AG04450 (cell line): ENCODE data around the gene RPGRIP1. TPM values are rescaled to one million over a fixed set of nuclear protein-coding genes. Genes with fewer than 3 reads are reported as not detected.
"Not testable (repeated sequence)": the region's sequence is repeated elsewhere in the genome, so short reads cannot be mapped to it uniquely, and the experiment has no call there.

Experiments
- CTCF ChIA-PET: fragments of 300-600, 350-600 bp; formaldehyde crosslinking; extraction: SDS; loops from one replicate; lab custom pipeline; 2022; ENCODE audit warnings: antibody characterized with exemption, inconsistent platforms; lab: Charles Lee
- POLR2A ChIA-PET: fragments of 350-600 bp; formaldehyde crosslinking; extraction: SDS; loops from one replicate; lab custom pipeline; 2021; ENCODE audit warnings: antibody characterized with exemption, inconsistent platforms; lab: Yijun Ruan, JAX
- DNase-seq: peaks from one replicate; pipeline ENCODE4 v3.0.0-alpha.2; 2011; ENCODE audit warnings: low read depth, low spot score
- H3K27ac ChIP-seq: one replicate; pipeline ENCODE4 v1.5.1; 2012; ENCODE audit warnings: low read depth, low read length, control low read depth
- H3K27me3 ChIP-seq: one replicate; pipeline ENCODE4 v1.6.0; 2012; ENCODE audit warnings: low read length; ENCODE audit not compliant: control insufficient read depth, insufficient read depth
- H3K4me3 ChIP-seq: 2 replicates; pipeline ENCODE4 v1.5.1; 2011; ENCODE audit warnings: mild to moderate bottlenecking, low read depth, low read length, control low read depth
- H3K9me3 ChIP-seq: 2 replicates; pipeline ENCODE4 v1.5.1; 2012; ENCODE audit warnings: low read length; ENCODE audit not compliant: control insufficient read depth, insufficient read depth
- polyA plus RNA-seq: library from polyadenylated mRNA; depleted of rRNA; stranded (reverse); fragments of >200 nt; gene quantifications from 2 replicates; pipeline ENCODE4 v1.2.3, GENCODE V29; 2011
- TF ChIP-seq, protein P1 (sequence below): IDR thresholded peaks from 2 replicates; pipeline ENCODE4 v1.5.1; 2011; ENCODE audit warnings: low read depth, low read length, control low read depth, inconsistent platforms

Gene RPGRIP1
- polyA plus RNA-seq, 1 experiment: not detected

DNA sequence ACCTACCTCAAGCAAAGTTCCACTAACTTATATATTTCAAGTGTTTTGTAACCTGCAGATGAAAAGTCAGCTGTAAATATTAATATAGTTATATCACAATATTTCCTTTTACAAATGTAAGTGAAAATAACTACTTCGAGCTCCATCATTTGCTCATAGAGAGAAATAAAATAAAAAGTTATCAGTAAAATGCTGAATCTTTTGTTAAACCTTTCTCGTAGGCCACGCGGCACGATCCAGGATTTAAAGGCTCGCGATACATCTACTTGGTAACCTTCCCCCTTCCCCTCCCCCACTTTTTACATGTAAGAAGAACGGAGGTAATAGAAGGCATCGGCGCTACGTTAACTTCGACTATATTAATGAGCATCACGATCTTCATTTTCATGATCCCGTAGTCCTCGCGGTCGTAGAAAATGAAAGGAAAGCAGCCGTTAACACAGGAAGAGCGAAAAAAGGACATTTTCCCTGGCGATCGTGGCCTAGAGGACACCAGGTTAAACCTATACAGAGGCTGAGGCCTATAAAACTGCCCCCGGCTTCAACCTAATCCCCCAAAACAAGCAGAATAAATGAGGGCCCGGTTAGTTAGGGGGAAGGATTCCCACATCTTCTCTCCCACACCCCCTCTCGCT lies 11.1 kb upstream of the RPGRIP1 start:
- ChIA-PET CTCF (no interaction called here), POLR2A (no interaction called here)
- peak overlapping the region; percentile 81 for H3K27ac ChIP-seq
- DNase-seq: no peak
- TF ChIP-seq, protein P1, sequence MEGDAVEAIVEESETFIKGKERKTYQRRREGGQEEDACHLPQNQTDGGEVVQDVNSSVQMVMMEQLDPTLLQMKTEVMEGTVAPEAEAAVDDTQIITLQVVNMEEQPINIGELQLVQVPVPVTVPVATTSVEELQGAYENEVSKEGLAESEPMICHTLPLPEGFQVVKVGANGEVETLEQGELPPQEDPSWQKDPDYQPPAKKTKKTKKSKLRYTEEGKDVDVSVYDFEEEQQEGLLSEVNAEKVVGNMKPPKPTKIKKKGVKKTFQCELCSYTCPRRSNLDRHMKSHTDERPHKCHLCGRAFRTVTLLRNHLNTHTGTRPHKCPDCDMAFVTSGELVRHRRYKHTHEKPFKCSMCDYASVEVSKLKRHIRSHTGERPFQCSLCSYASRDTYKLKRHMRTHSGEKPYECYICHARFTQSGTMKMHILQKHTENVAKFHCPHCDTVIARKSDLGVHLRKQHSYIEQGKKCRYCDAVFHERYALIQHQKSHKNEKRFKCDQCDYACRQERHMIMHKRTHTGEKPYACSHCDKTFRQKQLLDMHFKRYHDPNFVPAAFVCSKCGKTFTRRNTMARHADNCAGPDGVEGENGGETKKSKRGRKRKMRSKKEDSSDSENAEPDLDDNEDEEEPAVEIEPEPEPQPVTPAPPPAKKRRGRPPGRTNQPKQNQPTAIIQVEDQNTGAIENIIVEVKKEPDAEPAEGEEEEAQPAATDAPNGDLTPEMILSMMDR: no peak
- H3K27me3 ChIP-seq: no peaks in the 10 kb centered on the region
- H3K4me3 ChIP-seq: peak overlapping the region; percentile 99
- H3K9me3 ChIP-seq: no peaks in the 10 kb centered on the region

GRCh38 chr14:21269252-21270046 lies 10.4 kb upstream of the RPGRIP1 start, which contains the start of gene HNRNPC:
Gene HNRNPC (minus strand): TSS chr14:21269442. CDS start chr14:21234193, 35,249 bp downstream.
- H3K27ac ChIP-seq: peak within 1 kb of the TSS; percentile 81
- CTCF ChIA-PET: no interaction called here
- POLR2A ChIA-PET: interaction anchor here (0.6 kb wide), 1 partner anchor 9 kb away, joined by 6 read pairs; no protein-coding TSS in a partner anchor
- TF ChIP-seq, protein P1: no peak
- H3K27me3 ChIP-seq: no peaks in the 10 kb centered on the region
- peak within 1 kb of the TSS; percentile 99 for H3K4me3 ChIP-seq
- no peaks in the 10 kb centered on the region for H3K9me3 ChIP-seq
- DNase-seq: peak; percentile 100

GRCh38 chr14:21272661-21273060 lies 7.2 kb upstream of the RPGRIP1 start:
- CTCF ChIA-PET, DNase-seq, H3K4me3 ChIP-seq, H3K27me3 ChIP-seq, H3K27ac ChIP-seq, H3K9me3 ChIP-seq, POLR2A ChIA-PET: not testable (repeated sequence)

DNA sequence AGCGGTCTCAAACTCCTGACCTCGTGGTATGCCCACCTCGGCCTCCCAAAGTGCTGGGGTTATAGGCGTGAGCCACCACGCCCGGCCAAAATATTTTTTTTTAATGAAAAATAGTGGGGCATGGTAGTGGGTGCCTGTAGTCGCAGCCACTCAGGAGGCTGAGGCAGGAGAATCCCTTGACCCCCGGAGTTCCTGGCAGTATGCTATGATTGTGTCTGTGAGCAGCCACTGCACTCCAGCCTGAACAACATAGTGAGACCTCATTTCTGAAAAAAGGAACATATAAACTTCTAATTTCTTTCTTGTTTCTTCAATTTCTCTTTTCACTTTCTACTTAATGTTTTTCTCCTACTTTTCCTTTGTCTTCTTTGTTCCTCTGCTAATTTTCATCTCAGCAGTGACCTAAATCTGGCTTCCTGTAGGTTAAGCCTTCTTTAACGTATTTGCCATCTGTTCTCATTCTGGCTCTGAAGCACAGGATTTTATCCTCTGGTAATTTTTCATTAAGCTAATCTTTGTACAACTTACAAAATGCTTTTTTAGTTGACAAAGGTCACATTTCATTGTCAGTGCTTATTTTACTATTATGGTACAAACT lies 4.5 kb upstream of the RPGRIP1 start:
- H3K9me3 ChIP-seq: no peaks in the 10 kb centered on the region
- H3K27me3 ChIP-seq: no peaks in the 10 kb centered on the region
- no peak overlapping the region for H3K4me3 ChIP-seq
- TF ChIP-seq, protein P1: no peak
- ChIA-PET CTCF (interaction anchor here (0.7 kb wide), 1 partner anchor 935 kb away, joined by 3 read pairs; no protein-coding TSS in a partner anchor), POLR2A (interaction anchor here (0.6 kb wide), 1 partner anchor 9 kb away, joined by 14 read pairs; no protein-coding TSS in a partner anchor)
- DNase-seq: no peak
- H3K27ac ChIP-seq: no peak overlapping the region

DNA sequence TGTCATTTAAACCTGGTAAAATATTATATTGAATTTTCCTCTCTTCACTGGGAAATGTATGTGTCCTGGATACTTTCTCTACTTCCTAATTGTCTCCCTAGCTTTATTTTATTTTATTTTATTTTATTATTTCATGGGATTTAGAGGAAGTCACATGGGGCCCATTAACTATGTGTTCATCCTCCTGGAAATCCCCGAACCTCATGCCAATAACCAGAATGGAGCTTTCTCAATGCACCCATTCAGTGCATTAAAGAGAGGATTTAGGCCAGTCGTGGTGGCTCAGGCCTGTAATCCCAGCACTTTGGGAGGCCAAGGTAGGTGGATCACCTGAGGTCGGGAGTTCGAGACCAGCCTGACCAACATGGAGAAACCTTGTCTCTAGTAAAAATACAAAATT lies 1.3 kb upstream of the RPGRIP1 start:
- Histone ChIP-seq H3K27me3 (no peaks in the 10 kb centered on the region), H3K27ac (no peak overlapping the region), H3K4me3 (no peak overlapping the region), H3K9me3 (no peaks in the 10 kb centered on the region)
- ChIA-PET CTCF (no interaction called here), POLR2A (interaction anchor here (0.8 kb wide), 1 partner anchor 9 kb away, joined by 6 read pairs; no protein-coding TSS in a partner anchor)
- TF ChIP-seq, protein P1: no peak
- no peak for DNase-seq

GRCh38 chr14:21281917-21282316 lies 2.0 kb downstream of the RPGRIP1 start:
- H3K4me3 ChIP-seq, H3K27me3 ChIP-seq, CTCF ChIA-PET, DNase-seq, H3K9me3 ChIP-seq, H3K27ac ChIP-seq, POLR2A ChIA-PET: not testable (repeated sequence)

DNA sequence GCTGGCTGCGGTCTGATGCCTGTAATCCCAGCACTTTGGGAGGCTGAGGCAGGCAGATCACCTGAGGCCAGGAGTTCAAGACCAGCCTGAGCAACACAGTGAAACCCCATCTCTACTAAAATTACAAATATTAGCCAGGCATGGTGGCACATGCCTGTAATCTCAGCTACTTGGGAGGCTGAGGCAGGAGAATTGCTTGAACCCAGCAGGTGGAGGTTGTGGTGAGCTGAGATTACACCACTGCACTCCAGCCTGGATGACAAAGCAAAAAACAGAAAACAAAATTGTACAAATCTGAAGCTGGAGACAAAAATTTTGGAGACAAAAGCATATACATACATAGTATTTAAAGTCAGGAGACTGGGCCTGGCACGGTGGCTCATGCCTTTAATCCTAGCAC lies 6.6 kb downstream of the RPGRIP1 start:
- DNase-seq, CTCF ChIA-PET, H3K27me3 ChIP-seq, POLR2A ChIA-PET, H3K4me3 ChIP-seq, H3K27ac ChIP-seq, H3K9me3 ChIP-seq: not testable (repeated sequence)
